HEK293T (cell line): Measurements from ENCODE around the gene TCF7L2.

Experiments used
- CTCF ChIA-PET: fragments of 350-600 bp; formaldehyde crosslinking; extraction: SDS; loops from one replicate; lab custom pipeline; 2021; ENCODE audit warnings: antibody characterized with exemption, inconsistent platforms; lab: Yijun Ruan, JAX
- POLR2A ChIA-PET: fragments of 350-600 bp; formaldehyde crosslinking; extraction: SDS; loops from one replicate; lab custom pipeline; 2020; ENCODE audit warnings: antibody characterized with exemption, inconsistent platforms; lab: Yijun Ruan, JAX
- DNase-seq: peaks from one replicate; pipeline ENCODE4 v3.0.0; 2012; ENCODE audit warnings: mixed read lengths; ENCODE audit errors: extremely low spot score
- ARNT ChIP-seq: fragments of 450-650 bp; IDR thresholded peaks from 2 replicates; pipeline ENCODE4 v1.6.1; 2017; ENCODE audit warnings: mild to moderate bottlenecking
- BHLHE40 ChIP-seq: fragments of 450-650 bp; IDR thresholded peaks from 2 replicates; pipeline ENCODE4 v1.6.1; 2016; ENCODE audit warnings: mild to moderate bottlenecking, moderate library complexity, borderline replicate concordance
- CTBP1 ChIP-seq: fragments of 450-650 bp; IDR thresholded peaks from 2 replicates; pipeline ENCODE4 v1.6.1; 2016; ENCODE audit warnings: borderline replicate concordance
- ELF4 ChIP-seq: fragments of 450-650 bp; IDR thresholded peaks from 2 replicates; pipeline ENCODE4 v1.6.1; 2017; ENCODE audit warnings: antibody characterized with exemption
- FOXA1 ChIP-seq: fragments of 450-650 bp; IDR thresholded peaks from 2 replicates; pipeline ENCODE4 v1.6.1; 2016; ENCODE audit warnings: mild to moderate bottlenecking
- FOXK2 ChIP-seq: fragments of 450-650 bp; IDR thresholded peaks from 2 replicates; pipeline ENCODE4 v1.6.1; 2016; ENCODE audit warnings: mild to moderate bottlenecking
- FOXM1 ChIP-seq: fragments of 450-650 bp; IDR thresholded peaks from 2 replicates; pipeline ENCODE4 v1.6.1; 2017; ENCODE audit warnings: mild to moderate bottlenecking, borderline replicate concordance
- HDGF ChIP-seq: fragments of 450-650 bp; IDR thresholded peaks from 2 replicates; pipeline ENCODE4 v1.6.1; 2017; ENCODE audit warnings: antibody characterized with exemption, borderline replicate concordance
- L3MBTL2 ChIP-seq: fragments of 450-650 bp; conservative IDR thresholded peaks from 2 replicates; pipeline ENCODE4 v1.6.1; 2016; ENCODE audit warnings: mild to moderate bottlenecking
- LEF1 ChIP-seq: fragments of 450-650 bp; IDR thresholded peaks from 2 replicates; pipeline ENCODE4 v1.6.1; 2017; ENCODE audit warnings: mild to moderate bottlenecking, borderline replicate concordance
- NFRKB ChIP-seq: fragments of 450-650 bp; IDR thresholded peaks from 2 replicates; pipeline ENCODE4 v1.6.1; 2016; ENCODE audit warnings: mild to moderate bottlenecking, moderate library complexity
- PKNOX1 ChIP-seq: fragments of 450-650 bp; IDR thresholded peaks from 2 replicates; pipeline ENCODE4 v1.6.1; 2016
- SP1 ChIP-seq: fragments of 450-650 bp; IDR thresholded peaks from 2 replicates; pipeline ENCODE4 v1.6.1; 2017
- SUZ12 ChIP-seq: fragments of 450-650 bp; IDR thresholded peaks from 2 replicates; pipeline ENCODE4 v1.6.1; 2016; ENCODE audit warnings: mild to moderate bottlenecking
- TARDBP ChIP-seq: fragments of 450-650 bp; IDR thresholded peaks from 2 replicates; pipeline ENCODE4 v1.6.1; 2016
- ZNF384 ChIP-seq: fragments of 450-650 bp; IDR thresholded peaks from 2 replicates; pipeline ENCODE4 v1.6.1; 2016

Gene TCF7L2

GRCh38 chr10:113093188-113094113 is 143.4 kb downstream of the TCF7L2 start:
- TF ChIP-seq TARDBP (no peak), SUZ12 (no peak), FOXK2 (no peak), FOXM1 (no peak), LEF1 (no peak), SP1 (no peak), FOXA1 (no peak), BHLHE40 (no peak), ELF4 (no peak), NFRKB (no peak), ZNF384 (no peak), PKNOX1 (no peak), L3MBTL2 (no peak), ARNT (no peak)
- POLR2A ChIA-PET: no interaction called here
- CTCF ChIA-PET: no interaction called here
- no peak for DNase-seq

GRCh38 chr10:113094114-113094486 is 144.1 kb downstream of the TCF7L2 start:
- no peak for TF ChIP-seq FOXM1
- no peak for TF ChIP-seq FOXA1
- no peak for TF ChIP-seq L3MBTL2
- no peak for TF ChIP-seq ARNT
- TF ChIP-seq ELF4: no peak
- no peak for TF ChIP-seq NFRKB
- TF ChIP-seq TARDBP: no peak
- TF ChIP-seq FOXK2: no peak
- TF ChIP-seq ZNF384: no peak
- TF ChIP-seq SUZ12: no peak
- TF ChIP-seq PKNOX1: no peak
- no peak for TF ChIP-seq LEF1
- no peak for TF ChIP-seq BHLHE40
- no peak for TF ChIP-seq CTBP1
- no peak for TF ChIP-seq SP1
- no peak for TF ChIP-seq HDGF
- no peak for DNase-seq
- CTCF ChIA-PET: no interaction called here
- POLR2A ChIA-PET: no interaction called here

- TF ChIP-seq L3MBTL2 (no peak), SUZ12 (no peak)
- POLR2A ChIA-PET: no interaction called here
- CTCF ChIA-PET: no interaction called here
- DNase-seq: no peak
Measured at GRCh38 chr10:113095419-113096127, 145.5 kb downstream of the TCF7L2 start.

GRCh38 chr10:113096128-113096996 is 146.3 kb downstream of the TCF7L2 start:
- DNase-seq: no peak
- ChIA-PET POLR2A (no interaction called here), CTCF (interaction anchor here (0.9 kb wide), 1 partner anchor 289 kb away, joined by 3 read pairs; no protein-coding TSS in a partner anchor)
- TF ChIP-seq ELF4 (no peak), CTBP1 (no peak), SUZ12 (no peak), FOXA1 (no peak), FOXK2 (no peak), PKNOX1 (no peak), FOXM1 (no peak)

GRCh38 chr10:113097036-113097435 is 147.0 kb downstream of the TCF7L2 start:
- POLR2A ChIA-PET: no interaction called here
- TF ChIP-seq FOXM1 (no peak), HDGF (no peak), TARDBP (no peak), ELF4 (no peak), FOXA1 (no peak), PKNOX1 (no peak), ZNF384 (no peak), LEF1 (no peak), BHLHE40 (no peak), SUZ12 (no peak), NFRKB (no peak), SP1 (no peak), L3MBTL2 (no peak)
- DNase-seq: no peak
- CTCF ChIA-PET: interaction anchor here (0.9 kb wide), 1 partner anchor 288 kb away, joined by 3 read pairs; no protein-coding TSS in a partner anchor
